Adrenal gland (tissue), 12 donors: Measurements from ENCODE around the gene FAN1. TPM values are rescaled to one million over a fixed set of nuclear protein-coding genes. Genes with fewer than 3 reads are reported as not detected.

Experiments used
- DNase-seq, 7 donors: peaks; one replicate each; pipeline ENCODE4 v3.0.0-alpha.2; 2019 to 2020
- H3K27ac ChIP-seq, 5 donors: fragments of 200-600 bp; sonication (generic) in 4 of 5; 1 replicate in 3 of 5; 2 replicates in 2 of 5; pipeline versions ENCODE4 v1.5.1 to v1.8.0; 2016 to 2020; ENCODE audit warnings: mild to moderate bottlenecking in 1 of 5
- H3K27me3 ChIP-seq: fragments of 200-600 bp; 2 replicates; pipeline ENCODE4 v1.8.0; 2021
- H3K36me3 ChIP-seq, 2 donors: fragments of 200-600 bp; replicated peaks in 1 of 2; 1 replicate in 1 of 2; 2 replicates in 1 of 2; pipeline versions ENCODE4 v1.5.1 to v1.8.0; 2018 to 2022
- H3K4me1 ChIP-seq, 2 donors: fragments of 200-600 bp; replicated peaks in 1 of 2; 1 replicate in 1 of 2; 2 replicates in 1 of 2; pipeline versions ENCODE4 v1.5.1 to v1.8.0; 2018 to 2021
- H3K4me3 ChIP-seq, 4 donors: fragments of 200-600 bp; sonication (generic) in 3 of 4; one replicate each; pipeline ENCODE4 v1.5.1; 2016 to 2018
- H3K9me3 ChIP-seq, 3 donors: fragments of 200-600 bp; sonication (generic) in 1 of 3; replicated peaks in 1 of 3; 1 replicate in 2 of 3; 2 replicates in 1 of 3; pipeline versions ENCODE4 v1.5.1 to v1.8.0; 2016 to 2021
- POLR2A ChIP-seq, 2 donors: fragments of 450-650 bp; IDR thresholded peaks; one replicate each; pipeline ENCODE4 v1.6.1; 2017; ENCODE audit warnings: antibody characterized with exemption in 2 of 2, mild to moderate bottlenecking in 2 of 2, moderate library complexity in 1 of 2
- WGBS, 4 donors: extraction: QIAGEN DNeasy Blood & Tissue Kit in 2 of 4; methylation state at CpG; one replicate each; pipeline versions ENCODE4 v1.1.5 to v1.1.7; 2013 to 2017; 5-methylcytosine and 5-hydroxymethylcytosine counted together
- intact Hi-C, 2 donors: fragments of 100-400 bp; cut with DNase I; formaldehyde crosslinking; loops; one replicate each; pipeline versions ENCODE4 v1.14.1 to v1.15.0; 2022 to 2023
- polyA plus RNA-seq, 3 donors: library from polyadenylated mRNA; stranded (reverse); fragments of 200-250 nt in 2 of 3; fragments of 350-450 nt in 1 of 3; fragmentation: Illumina TruSeq in 1 of 3; extraction: RNeasy Lipid Tissue Mini Kit (QIAGEN cat#74804) in 1 of 3; gene quantifications; one replicate each; pipeline ENCODE4 v1.2.3, GENCODE V29; 2013 to 2014
- total RNA-seq, 9 donors: library from RNA; depleted of rRNA in 4 of 9; stranded (reverse); fragments of >200 nt in 4 of 9; fragments of 120-200 nt in 1 of 9; fragmentation: NEBNext Ultra II Directional in 1 of 9; extraction: Animal tissue kit (Norgen Biotek cat#: 25700) in 1 of 9; gene quantifications; one replicate each; pipeline versions ENCODE4 v1.1.0 to v1.2.4, GENCODE V29; 2013 to 2023
- TF ChIP-seq, protein P1 (sequence below), 6 experiments: fragments of 450-650 bp in 4 of 6; fragments of 200-600 bp in 2 of 6; sonication (generic) in 1 of 6; IDR thresholded peaks; 1 replicate in 5 of 6; 2 replicates in 1 of 6; pipeline versions ENCODE4 v1.5.1 to v1.8.0; 2016 to 2021; ENCODE audit warnings: antibody characterized with exemption in 6 of 6, mild to moderate bottlenecking in 2 of 6, moderate library complexity in 1 of 6
- donor health status: healthy with polysubstance abuse.
- donor health status: Bipolar disorder and iron deficiency.
- donor health status: DM: yes; HTN: yes; CAD: no.
- donor health status: DM: no; HTN: no; CAD: no.
- donor health status: DM: no; HTN: no; CAD: no.
- donor health status: DM: yes; HTN: yes; CAD: no.

FAN1 gene
- total and polyA plus RNA-seq, 12 donors: 5.7 to 30.0 (median 18.2) TPM

GRCh38 chr15:30973379-30973778 is 69.7 kb downstream of the FAN1 start:
- Histone ChIP-seq H3K9me3 (no peaks in the 10 kb centered on the region), H3K36me3 (peaks cover 0 to 4% of the 10 kb centered on the region in 2 donors), H3K4me3 (no peak overlapping the region), H3K4me1 (peaks cover 0 to 7% of the 10 kb centered on the region in 2 donors), H3K27ac (no peak overlapping the region), H3K27me3 (no peaks in the 10 kb centered on the region)
- TF ChIP-seq POLR2A (IDR thresholded peaks at IDR 0.05): no peak
- TF ChIP-seq, protein P1, sequence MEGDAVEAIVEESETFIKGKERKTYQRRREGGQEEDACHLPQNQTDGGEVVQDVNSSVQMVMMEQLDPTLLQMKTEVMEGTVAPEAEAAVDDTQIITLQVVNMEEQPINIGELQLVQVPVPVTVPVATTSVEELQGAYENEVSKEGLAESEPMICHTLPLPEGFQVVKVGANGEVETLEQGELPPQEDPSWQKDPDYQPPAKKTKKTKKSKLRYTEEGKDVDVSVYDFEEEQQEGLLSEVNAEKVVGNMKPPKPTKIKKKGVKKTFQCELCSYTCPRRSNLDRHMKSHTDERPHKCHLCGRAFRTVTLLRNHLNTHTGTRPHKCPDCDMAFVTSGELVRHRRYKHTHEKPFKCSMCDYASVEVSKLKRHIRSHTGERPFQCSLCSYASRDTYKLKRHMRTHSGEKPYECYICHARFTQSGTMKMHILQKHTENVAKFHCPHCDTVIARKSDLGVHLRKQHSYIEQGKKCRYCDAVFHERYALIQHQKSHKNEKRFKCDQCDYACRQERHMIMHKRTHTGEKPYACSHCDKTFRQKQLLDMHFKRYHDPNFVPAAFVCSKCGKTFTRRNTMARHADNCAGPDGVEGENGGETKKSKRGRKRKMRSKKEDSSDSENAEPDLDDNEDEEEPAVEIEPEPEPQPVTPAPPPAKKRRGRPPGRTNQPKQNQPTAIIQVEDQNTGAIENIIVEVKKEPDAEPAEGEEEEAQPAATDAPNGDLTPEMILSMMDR (IDR thresholded peaks at IDR 0.05): no peak
- DNase-seq: no peak
- 84 to 86% (median 85%) methylated on average over 4 of the region's 4 CpGs for WGBS, 4 donors
- intact Hi-C loops: no loop called here

- no peaks in the 10 kb centered on the region for H3K9me3 ChIP-seq
- intact Hi-C loops: no loop called here
- no peak overlapping the region for H3K27ac ChIP-seq
- no peak overlapping the region for H3K4me3 ChIP-seq
- TF ChIP-seq POLR2A (IDR thresholded peaks at IDR 0.05): no peak
- TF ChIP-seq, protein P1 (IDR thresholded peaks at IDR 0.05): no peak
- no peak for DNase-seq
- WGBS, 4 donors: 77 to 88% (median 82%) methylated on average over 5 of the region's 5 CpGs
- H3K36me3 ChIP-seq: peaks cover 0 to 4% of the 10 kb centered on the region in 2 donors
- H3K4me1 ChIP-seq: peaks cover 0 to 7% of the 10 kb centered on the region in 2 donors
- H3K27me3 ChIP-seq: no peaks in the 10 kb centered on the region
These were observed 70.4 kb downstream of the FAN1 start for GRCh38 chr15:30974112-30974511.

GRCh38 chr15:30978328-30978727 is 74.6 kb downstream of the FAN1 start:
- Histone ChIP-seq H3K4me1 (peaks cover 0 to 10% of the 10 kb centered on the region in 2 donors), H3K27me3 (no peaks in the 10 kb centered on the region), H3K27ac (no peak overlapping the region), H3K9me3 (no peaks in the 10 kb centered on the region), H3K36me3 (peaks cover 0 to 4% of the 10 kb centered on the region in 2 donors), H3K4me3 (no peak overlapping the region)
- DNase-seq: no peak
- intact Hi-C loops: no loop called here
- TF ChIP-seq, protein P1 (IDR thresholded peaks at IDR 0.05): no peak
- TF ChIP-seq POLR2A (IDR thresholded peaks at IDR 0.05): no peak

DNA sequence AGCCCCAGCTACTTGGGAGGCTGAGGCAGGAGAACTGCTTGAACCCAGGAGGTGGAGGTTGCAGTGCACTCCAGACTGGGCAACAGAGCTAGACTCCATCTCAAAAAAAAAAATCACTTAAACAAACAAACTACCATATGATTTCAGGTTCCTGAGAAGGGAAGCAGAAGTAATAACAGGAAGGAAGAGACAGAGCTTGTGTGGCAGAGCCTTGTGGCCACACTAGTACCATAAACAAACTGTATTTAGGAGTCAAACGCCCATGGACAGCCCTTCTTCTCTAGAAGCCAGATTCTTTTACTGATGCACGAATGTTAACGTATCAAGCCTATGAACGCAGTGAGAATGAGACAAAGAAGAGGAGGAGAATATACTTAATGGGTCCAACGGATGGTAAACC is 75.7 kb downstream of the FAN1 start:
- intact Hi-C loops: no loop called here
- no peak for TF ChIP-seq POLR2A (IDR thresholded peaks at IDR 0.05)
- TF ChIP-seq, protein P1 (IDR thresholded peaks at IDR 0.05): no peak
- WGBS, 4 donors: 53 to 92% (median 85%) methylated on average over 5 of the region's 5 CpGs
- Histone ChIP-seq H3K36me3 (peaks cover 0 to 4% of the 10 kb centered on the region in 2 donors), H3K27ac (no peak overlapping the region), H3K4me1 (peaks cover 2 to 15% of the 10 kb centered on the region in 2 donors), H3K27me3 (no peaks in the 10 kb centered on the region), H3K9me3 (no peaks in the 10 kb centered on the region), H3K4me3 (no peak overlapping the region)
- DNase-seq: no peak
